ENCODE data around the gene SNX7. TPM values are rescaled to one million over a fixed set of nuclear protein-coding genes. Genes with fewer than 3 reads are reported as not detected.

The SNX7 gene
- total and polyA plus RNA-seq, 7 donors: 1.6 to 4.1 (median 1.8) TPM

- DNase-seq: no peak
- WGBS, 3 donors: 50 to 65% (median 52%) methylated on average over 6 of the region's 6 CpGs
- Histone ChIP-seq H3K9me3 (no peaks in the 10 kb centered on the region), H3K27ac (no peak overlapping the region), H3K4me3 (no peak overlapping the region), H3K4me1 (no peaks in the 10 kb centered on the region), H3K36me3 (ENCODE audit: insufficient read depth in 1 of 2, low read depth in 1 of 2) (no peaks in the 10 kb centered on the region), H3K27me3 (ENCODE audit: insufficient read depth in 3 of 3, low read length in 2 of 3) (no peaks in the 10 kb centered on the region)
- no peak for TF ChIP-seq CTCF (IDR thresholded peaks at IDR 0.05)
- intact Hi-C loops (cut with DNase I): no loop called here
- no peak for ATAC-seq
Measured at GRCh38 chr1:98651116-98651632, 10.3 kb upstream of the SNX7 start.

- Histone ChIP-seq H3K4me1 (no peaks in the 10 kb centered on the region), H3K36me3 (ENCODE audit: insufficient read depth in 1 of 2, low read depth in 1 of 2) (no peaks in the 10 kb centered on the region), H3K9me3 (no peaks in the 10 kb centered on the region), H3K27me3 (ENCODE audit: insufficient read depth in 3 of 3, low read length in 2 of 3) (no peaks in the 10 kb centered on the region), H3K27ac (no peak overlapping the region), H3K4me3 (no peak overlapping the region)
- TF ChIP-seq CTCF (IDR thresholded peaks at IDR 0.05): no peak
- ATAC-seq (no peak), DNase-seq (no peak)
- 92 to 96% (median 95%) methylated on average over 2 of the region's 2 CpGs for WGBS, 3 donors
- intact Hi-C loops (cut with DNase I): no loop called here
Measured at GRCh38 chr1:98653123-98653522, 8.4 kb upstream of the SNX7 start.

GRCh38 chr1:98659879-98660278 lies 1.6 kb upstream of the SNX7 start:
- DNase-seq (no peak), ATAC-seq (no peak)
- Histone ChIP-seq H3K27ac (no peak overlapping the region), H3K4me3 (no peak overlapping the region), H3K36me3 (ENCODE audit: insufficient read depth in 1 of 2, low read depth in 1 of 2) (no peaks in the 10 kb centered on the region), H3K27me3 (ENCODE audit: insufficient read depth in 3 of 3, low read length in 2 of 3) (peaks cover 0 to 28% (median 0%) of the 10 kb centered on the region in 3 donors), H3K9me3 (no peaks in the 10 kb centered on the region), H3K4me1 (peaks cover 6% of the 10 kb centered on the region)
- intact Hi-C loops (cut with DNase I): no loop called here
- no peak for TF ChIP-seq CTCF (IDR thresholded peaks at IDR 0.05)

GRCh38 chr1:98660940-98661543 lies 479 bp upstream of the SNX7 start:
- intact Hi-C loops (cut with DNase I): no loop called here
- peak overlapping the region; percentile 67 for H3K4me3 ChIP-seq
- H3K27ac ChIP-seq: peak overlapping the region; percentile 53
- H3K9me3 ChIP-seq: no peaks in the 10 kb centered on the region
- WGBS, 3 donors: 1 to 6% (median 3%) methylated on average over 25 of the region's 25 CpGs
- H3K4me1 ChIP-seq: peaks cover 6% of the 10 kb centered on the region
- H3K36me3 ChIP-seq (ENCODE audit: insufficient read depth in 1 of 2, low read depth in 1 of 2): no peaks in the 10 kb centered on the region
- ATAC-seq (peak in 3 of 4 donors; percentile 21 to 49 (median 26)), DNase-seq (no peak)
- TF ChIP-seq CTCF (IDR thresholded peaks at IDR 0.05): no peak
- H3K27me3 ChIP-seq (ENCODE audit: insufficient read depth in 3 of 3, low read length in 2 of 3): peaks cover 0 to 28% (median 0%) of the 10 kb centered on the region in 3 donors

- Histone ChIP-seq H3K27me3 (ENCODE audit: insufficient read depth in 3 of 3, low read length in 2 of 3) (peaks cover 0 to 28% (median 0%) of the 10 kb centered on the region in 3 donors), H3K9me3 (no peaks in the 10 kb centered on the region), H3K4me3 (peak overlapping the region; percentile 67), H3K4me1 (peaks cover 6% of the 10 kb centered on the region), H3K36me3 (ENCODE audit: insufficient read depth in 1 of 2, low read depth in 1 of 2) (no peaks in the 10 kb centered on the region), H3K27ac (no peak overlapping the region)
- 1 to 2% (median 1%) methylated on average over 6 of the region's 6 CpGs for WGBS, 3 donors
- intact Hi-C loops (cut with DNase I): no loop called here
- ATAC-seq (peak in 1 of 4 donors; percentile 42), DNase-seq (no peak)
- TF ChIP-seq CTCF (IDR thresholded peaks at IDR 0.05): no peak
Measured at GRCh38 chr1:98662356-98662670, 792 bp downstream of the SNX7 start.

All from psoas muscle (tissue), 8 donors.